GM23248 (cell line): ENCODE measurements around the gene ZNF593OS.

Experiments used
- EZH2 ChIP-seq: fragments of 200-600 bp; sonication (generic); IDR thresholded peaks from 2 replicates; pipeline ENCODE4 v1.6.1; 2018; ENCODE audit warnings: antibody characterized with exemption, mild to moderate bottlenecking; ENCODE audit not compliant: insufficient read depth, poor library complexity, severe bottlenecking
- EZH2phosphoT487 ChIP-seq: fragments of 200-600 bp; sonication (generic); IDR thresholded peaks from 2 replicates; pipeline ENCODE4 v1.6.1; 2018; ENCODE audit warnings: antibody characterized with exemption, moderate library complexity, mild to moderate bottlenecking, low read depth; ENCODE audit not compliant: insufficient read depth

DNA sequence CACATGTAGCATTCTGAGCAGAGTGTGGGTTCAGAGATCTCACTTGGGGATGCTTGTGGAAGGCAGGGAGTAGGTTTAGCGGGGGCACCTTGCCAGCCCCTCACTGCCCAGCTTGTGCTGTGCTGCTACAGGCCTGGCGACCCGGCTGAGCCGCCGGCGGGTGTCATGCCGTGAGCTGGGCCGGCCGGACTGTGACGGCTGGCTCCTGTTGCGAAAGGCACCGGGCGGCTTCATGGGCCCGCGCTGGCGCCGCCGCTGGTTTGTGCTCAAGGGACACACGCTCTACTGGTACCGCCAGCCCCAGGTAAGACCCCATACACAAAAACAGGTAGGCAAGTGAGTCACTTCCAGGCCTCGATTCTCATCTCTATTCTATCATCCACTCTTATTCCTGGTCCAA, 13.3 kb upstream of the ZNF593OS start:
- TF ChIP-seq EZH2 (no peak), EZH2phosphoT487 (no peak)
